ENCODE results near the gene MKKS. TPM values are rescaled to one million over a fixed set of nuclear protein-coding genes. Genes with fewer than 3 reads are reported as not detected.

MKKS gene
- total and polyA plus RNA-seq, 10 of the 15 experiments (the other 5 are each of a cell fraction or from before 2014, with no cell fraction given) = 4.3 to 17.9 (median 7.7) TPM

DNA sequence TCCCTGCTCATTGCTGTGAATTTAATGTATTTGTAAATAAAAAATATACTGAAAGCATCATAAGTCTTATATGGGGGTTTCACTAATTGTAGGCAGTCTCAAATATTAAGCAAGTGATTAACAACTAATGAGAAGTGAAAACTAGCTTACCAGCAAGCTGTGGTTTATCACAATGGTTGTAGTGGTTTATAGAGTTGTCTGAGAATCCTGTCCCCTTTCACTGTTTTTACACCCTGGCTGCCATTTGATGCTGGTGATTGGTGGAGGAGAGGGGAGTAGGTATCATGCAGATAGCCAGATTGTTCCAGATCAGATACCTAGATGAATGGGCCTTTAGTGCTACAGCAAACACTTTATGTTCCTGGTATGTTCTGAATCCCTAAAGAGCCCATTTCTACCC, 6.0 kb downstream of the MKKS start (continued):
- TF ChIP-seq, protein P1, sequence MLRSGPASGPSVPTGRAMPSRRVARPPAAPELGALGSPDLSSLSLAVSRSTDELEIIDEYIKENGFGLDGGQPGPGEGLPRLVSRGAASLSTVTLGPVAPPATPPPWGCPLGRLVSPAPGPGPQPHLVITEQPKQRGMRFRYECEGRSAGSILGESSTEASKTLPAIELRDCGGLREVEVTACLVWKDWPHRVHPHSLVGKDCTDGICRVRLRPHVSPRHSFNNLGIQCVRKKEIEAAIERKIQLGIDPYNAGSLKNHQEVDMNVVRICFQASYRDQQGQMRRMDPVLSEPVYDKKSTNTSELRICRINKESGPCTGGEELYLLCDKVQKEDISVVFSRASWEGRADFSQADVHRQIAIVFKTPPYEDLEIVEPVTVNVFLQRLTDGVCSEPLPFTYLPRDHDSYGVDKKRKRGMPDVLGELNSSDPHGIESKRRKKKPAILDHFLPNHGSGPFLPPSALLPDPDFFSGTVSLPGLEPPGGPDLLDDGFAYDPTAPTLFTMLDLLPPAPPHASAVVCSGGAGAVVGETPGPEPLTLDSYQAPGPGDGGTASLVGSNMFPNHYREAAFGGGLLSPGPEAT (IDR thresholded peaks at IDR 0.05; ENCODE audit: low read depth) = peak; percentile 31; the same call in 1 of the 2 replicates
- TF ChIP-seq RAD51 (IDR thresholded peaks at IDR 0.05) = no peak
- TF ChIP-seq SREBF1 (IDR thresholded peaks at IDR 0.05; ENCODE audit: low read length) = no peak
- no peak for TF ChIP-seq TCF12 (IDR thresholded peaks at IDR 0.05; ENCODE audit: low read depth, low read length)
- TF ChIP-seq, protein P2, sequence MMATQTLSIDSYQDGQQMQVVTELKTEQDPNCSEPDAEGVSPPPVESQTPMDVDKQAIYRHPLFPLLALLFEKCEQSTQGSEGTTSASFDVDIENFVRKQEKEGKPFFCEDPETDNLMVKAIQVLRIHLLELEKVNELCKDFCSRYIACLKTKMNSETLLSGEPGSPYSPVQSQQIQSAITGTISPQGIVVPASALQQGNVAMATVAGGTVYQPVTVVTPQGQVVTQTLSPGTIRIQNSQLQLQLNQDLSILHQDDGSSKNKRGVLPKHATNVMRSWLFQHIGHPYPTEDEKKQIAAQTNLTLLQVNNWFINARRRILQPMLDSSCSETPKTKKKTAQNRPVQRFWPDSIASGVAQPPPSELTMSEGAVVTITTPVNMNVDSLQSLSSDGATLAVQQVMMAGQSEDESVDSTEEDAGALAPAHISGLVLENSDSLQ (IDR thresholded peaks at IDR 0.05) = no peak
- no peak for TF ChIP-seq EZH2 (IDR thresholded peaks at IDR 0.05; ENCODE audit: borderline replicate concordance, control insufficient read depth, low read depth, low read length)
- TF ChIP-seq POLR2AphosphoS5 (IDR thresholded peaks at IDR 0.05; ENCODE audit: low read length) = no peak
- no peak for TF ChIP-seq NFXL1 (IDR thresholded peaks at IDR 0.05; ENCODE audit: borderline replicate concordance)
- TF ChIP-seq BCL11A (IDR thresholded peaks at IDR 0.05; ENCODE audit: low read depth, low read length) = peak; percentile 24; the same call in 1 of the 2 replicates
- TF ChIP-seq EP300 (IDR thresholded peaks at IDR 0.05; ENCODE audit: borderline replicate concordance in 1 of 2, control insufficient read depth in 1 of 2, low read depth in 2 of 2, low read length in 2 of 2) = peak; percentile 34 to 35; a peak in 2 of 4 replicates
- TF ChIP-seq SUZ12 (IDR thresholded peaks at IDR 0.05; ENCODE audit: unreplicated experiment) = no peak
- TF ChIP-seq, protein P3, sequence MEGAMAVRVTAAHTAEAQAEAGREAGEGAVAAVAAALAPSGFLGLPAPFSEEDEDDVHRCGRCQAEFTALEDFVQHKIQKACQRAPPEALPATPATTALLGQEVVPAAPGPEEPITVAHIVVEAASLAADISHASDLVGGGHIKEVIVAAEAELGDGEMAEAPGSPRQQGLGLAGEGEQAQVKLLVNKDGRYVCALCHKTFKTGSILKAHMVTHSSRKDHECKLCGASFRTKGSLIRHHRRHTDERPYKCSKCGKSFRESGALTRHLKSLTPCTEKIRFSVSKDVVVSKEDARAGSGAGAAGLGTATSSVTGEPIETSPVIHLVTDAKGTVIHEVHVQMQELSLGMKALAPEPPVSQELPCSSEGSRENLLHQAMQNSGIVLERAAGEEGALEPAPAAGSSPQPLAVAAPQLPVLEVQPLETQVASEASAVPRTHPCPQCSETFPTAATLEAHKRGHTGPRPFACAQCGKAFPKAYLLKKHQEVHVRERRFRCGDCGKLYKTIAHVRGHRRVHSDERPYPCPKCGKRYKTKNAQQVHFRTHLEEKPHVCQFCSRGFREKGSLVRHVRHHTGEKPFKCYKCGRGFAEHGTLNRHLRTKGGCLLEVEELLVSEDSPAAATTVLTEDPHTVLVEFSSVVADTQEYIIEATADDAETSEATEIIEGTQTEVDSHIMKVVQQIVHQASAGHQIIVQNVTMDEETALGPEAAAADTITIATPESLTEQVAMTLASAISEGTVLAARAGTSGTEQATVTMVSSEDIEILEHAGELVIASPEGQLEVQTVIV (IDR thresholded peaks at IDR 0.05; ENCODE audit: borderline replicate concordance, partially characterized antibody) = no peak
- no peak for TF ChIP-seq LARP7 (IDR thresholded peaks at IDR 0.05)
- TF ChIP-seq SMC3 (IDR thresholded peaks at IDR 0.05; ENCODE audit: borderline replicate concordance, low read length) = no peak
- TF ChIP-seq SIX5 (IDR thresholded peaks at IDR 0.05; ENCODE audit: low read depth, low read length, severe bottlenecking) = no peak
- no peak for TF ChIP-seq WRNIP1 (IDR thresholded peaks at IDR 0.05; ENCODE audit: borderline replicate concordance, low read depth, low read length)
- TF ChIP-seq SMARCA5 (IDR thresholded peaks at IDR 0.05) = no peak
- TF ChIP-seq CBFB (IDR thresholded peaks at IDR 0.05; ENCODE audit: low read depth) = no peak
- peak; percentile 51 for TF ChIP-seq MEF2B (IDR thresholded peaks at IDR 0.05; ENCODE audit: partially characterized antibody, poor library complexity, severe bottlenecking)
- TF ChIP-seq ZNF217 (IDR thresholded peaks at IDR 0.05) = peak; percentile 38; the same call in 1 of the 2 replicates
- no peak for TF ChIP-seq RAD21 (IDR thresholded peaks at IDR 0.05; ENCODE audit: insufficient read depth, low read depth, low read length)
- TF ChIP-seq MTA2 (IDR thresholded peaks at IDR 0.05; ENCODE audit: low read depth) = peak; percentile 98
- no peak for TF ChIP-seq CREB1 (IDR thresholded peaks at IDR 0.05; ENCODE audit: low read depth)
- no peak for TF ChIP-seq MXI1 (IDR thresholded peaks at IDR 0.05; ENCODE audit: low read depth, low read length)
- TF ChIP-seq RBBP5 (conservative IDR thresholded peaks at IDR 0.05) = no peak
- TF ChIP-seq RB1 (IDR thresholded peaks at IDR 0.05; ENCODE audit: borderline replicate concordance) = no peak
- no peak for TF ChIP-seq MYB (IDR thresholded peaks at IDR 0.05; ENCODE audit: borderline replicate concordance, low read depth, low read length)
- no peak for TF ChIP-seq POU2F2 (IDR thresholded peaks at IDR 0.05; ENCODE audit: borderline replicate concordance, low read depth, low read length)
- no peak for TF ChIP-seq ZSCAN29 (IDR thresholded peaks at IDR 0.05)

All from GM12878 (cell line).